HepG2 (cell line): Measurements from ENCODE around the gene RHOBTB3. TPM values are rescaled to one million over a fixed set of nuclear protein-coding genes. Genes with fewer than 3 reads are reported as not detected.

Experiments
- HNRNPL ChIP-seq: fragments of 200-400 bp; formaldehyde crosslinking; IDR thresholded peaks from 2 replicates; pipeline ENCODE4 v1.6.1; 2017; ENCODE audit warnings: mild to moderate bottlenecking, low read depth, low read length
- HOXA3 ChIP-seq: sonication (generic); formaldehyde crosslinking; IDR thresholded peaks from 2 replicates; pipeline ENCODE4 v1.5.0; 2020; ENCODE audit warnings: missing genetic modification reagents
- KLF16 ChIP-seq, 2 experiments: sonication (generic) in 1 of 2; formaldehyde crosslinking in 1 of 2; IDR thresholded peaks; 2 replicates each; pipeline versions ENCODE4 v1.6.1 to v1.8.0; 2016 to 2023; ENCODE audit warnings: missing genetic modification reagents in 2 of 2, missing compliant biosample characterization in 1 of 2
- MBNL3 ChIP-seq: fragments of 250-450 bp; sonication (Bioruptor Pico); conservative IDR thresholded peaks from 2 replicates; pipeline ENCODE4 v1.8.0; 2022; ENCODE audit warnings: mild to moderate bottlenecking, inconsistent platforms
- NAIF1 ChIP-seq: sonication (generic); formaldehyde crosslinking; IDR thresholded peaks from 2 replicates; pipeline ENCODE4 v1.5.0; 2020; ENCODE audit warnings: mild to moderate bottlenecking, missing genetic modification reagents, borderline replicate concordance
- NFYB ChIP-seq: sonication (generic); formaldehyde crosslinking; IDR thresholded peaks from 2 replicates; pipeline ENCODE4 v1.4.0; 2020; ENCODE audit warnings: missing genetic modification reagents
- PAWR ChIP-seq: sonication (generic); formaldehyde crosslinking; IDR thresholded peaks from 2 replicates; pipeline ENCODE4 v1.4.0; 2020; ENCODE audit warnings: missing genetic modification reagents, mild to moderate bottlenecking, borderline replicate concordance
- SALL2 ChIP-seq: sonication (generic); formaldehyde crosslinking; IDR thresholded peaks from 2 replicates; pipeline ENCODE4 v1.8.1; 2023; ENCODE audit warnings: mild to moderate bottlenecking, missing genetic modification reagents, inconsistent platforms
- SCMH1 ChIP-seq: sonication (generic); formaldehyde crosslinking; IDR thresholded peaks from 2 replicates; pipeline ENCODE4 v1.9.0; 2021; ENCODE audit warnings: missing genetic modification reagents, mild to moderate bottlenecking, borderline replicate concordance
- SRSF9 ChIP-seq: fragments of 200-400 bp; formaldehyde crosslinking; IDR thresholded peaks from 2 replicates; pipeline ENCODE4 v1.6.1; 2018; ENCODE audit warnings: borderline replicate concordance, mild to moderate bottlenecking, low read depth, low read length; ENCODE audit not compliant: insufficient read depth, poor library complexity, severe bottlenecking
- SRY ChIP-seq: sonication (generic); formaldehyde crosslinking; IDR thresholded peaks from 2 replicates; pipeline ENCODE4 v1.8.0; 2022; ENCODE audit warnings: mild to moderate bottlenecking, missing genetic modification reagents
- SYNCRIP ChIP-seq: fragments of 200-400 bp; formaldehyde crosslinking; IDR thresholded peaks from 2 replicates; pipeline ENCODE4 v1.6.1; 2018; ENCODE audit warnings: mild to moderate bottlenecking, low read depth, low read length; ENCODE audit not compliant: insufficient read depth
- TEAD2 ChIP-seq: sonication (generic); formaldehyde crosslinking; IDR thresholded peaks from 2 replicates; pipeline ENCODE4 v1.9.0; 2021; ENCODE audit warnings: missing genetic modification reagents
- ZNF10 ChIP-seq: sonication (generic); formaldehyde crosslinking; IDR thresholded peaks from 2 replicates; pipeline ENCODE4 v1.4.0; 2020; ENCODE audit warnings: mild to moderate bottlenecking, low read depth, missing genetic modification reagents, borderline replicate concordance
- ZNF136 ChIP-seq: sonication (generic); formaldehyde crosslinking; IDR thresholded peaks from 2 replicates; pipeline ENCODE4 v1.8.1; 2022; ENCODE audit warnings: low read depth, mild to moderate bottlenecking, moderate library complexity, missing genetic modification reagents
- ZNF138 ChIP-seq: sonication (generic); formaldehyde crosslinking; IDR thresholded peaks from 2 replicates; pipeline ENCODE4 v1.5.0; 2020; ENCODE audit warnings: mild to moderate bottlenecking, low read depth, missing genetic modification reagents
- ZNF34 ChIP-seq: sonication (generic); formaldehyde crosslinking; IDR thresholded peaks from 2 replicates; pipeline ENCODE4 v1.4.0; 2020; ENCODE audit warnings: mild to moderate bottlenecking, missing genetic modification reagents, borderline replicate concordance
- ZNF547 ChIP-seq: sonication (generic); formaldehyde crosslinking; IDR thresholded peaks from 2 replicates; pipeline ENCODE4 v1.5.1; 2020; ENCODE audit warnings: mild to moderate bottlenecking, missing genetic modification reagents
- polyA plus RNA-seq, 8 experiments: library from polyadenylated mRNA; depleted of rRNA in 3 of 8; stranded (reverse) in 7 of 8; unstranded in 1 of 8; fragments of >200 nt; fragmentation: Illumina TruSeq in 4 of 8; extraction: Trizol in 4 of 8; gene quantifications; 2 replicates each; pipeline versions ENCODE4 v1.2.1 to v1.2.3, GENCODE V29; 2011 to 2016; ENCODE audit warnings: low read depth in 4 of 8, missing spikeins in 1 of 8, mixed read lengths in 1 of 8; ENCODE audit not compliant: insufficient read depth in 1 of 8
- total RNA-seq, 5 experiments: library from RNA; depleted of rRNA; stranded (reverse); fragments of >200 nt; fragmentation: Illumina TruSeq; extraction: Trizol; gene quantifications; 2 replicates each; pipeline ENCODE4 v1.2.3, GENCODE V29; 2016; ENCODE audit warnings: low read depth in 1 of 5
- TF ChIP-seq, protein P1 (sequence below): sonication (generic); formaldehyde crosslinking; IDR thresholded peaks from 2 replicates; pipeline ENCODE4 v1.5.1; 2020; ENCODE audit warnings: missing genetic modification reagents, mild to moderate bottlenecking, borderline replicate concordance
- TF ChIP-seq, protein P2 (sequence below): sonication (generic); formaldehyde crosslinking; IDR thresholded peaks from 2 replicates; pipeline ENCODE4 v1.4.0; 2020; ENCODE audit warnings: missing genetic modification reagents
- TF ChIP-seq, protein P3 (sequence below): IDR thresholded peaks from 2 replicates; pipeline ENCODE4 v1.6.1; 2016; ENCODE audit warnings: low read depth, missing genetic modification reagents, missing compliant biosample characterization

RHOBTB3 gene
- total and polyA plus RNA-seq, 2 of the 13 experiments (the other 11 are each of a cell fraction or from before 2014, with no cell fraction given): 31.6 to 35.4 TPM

DNA sequence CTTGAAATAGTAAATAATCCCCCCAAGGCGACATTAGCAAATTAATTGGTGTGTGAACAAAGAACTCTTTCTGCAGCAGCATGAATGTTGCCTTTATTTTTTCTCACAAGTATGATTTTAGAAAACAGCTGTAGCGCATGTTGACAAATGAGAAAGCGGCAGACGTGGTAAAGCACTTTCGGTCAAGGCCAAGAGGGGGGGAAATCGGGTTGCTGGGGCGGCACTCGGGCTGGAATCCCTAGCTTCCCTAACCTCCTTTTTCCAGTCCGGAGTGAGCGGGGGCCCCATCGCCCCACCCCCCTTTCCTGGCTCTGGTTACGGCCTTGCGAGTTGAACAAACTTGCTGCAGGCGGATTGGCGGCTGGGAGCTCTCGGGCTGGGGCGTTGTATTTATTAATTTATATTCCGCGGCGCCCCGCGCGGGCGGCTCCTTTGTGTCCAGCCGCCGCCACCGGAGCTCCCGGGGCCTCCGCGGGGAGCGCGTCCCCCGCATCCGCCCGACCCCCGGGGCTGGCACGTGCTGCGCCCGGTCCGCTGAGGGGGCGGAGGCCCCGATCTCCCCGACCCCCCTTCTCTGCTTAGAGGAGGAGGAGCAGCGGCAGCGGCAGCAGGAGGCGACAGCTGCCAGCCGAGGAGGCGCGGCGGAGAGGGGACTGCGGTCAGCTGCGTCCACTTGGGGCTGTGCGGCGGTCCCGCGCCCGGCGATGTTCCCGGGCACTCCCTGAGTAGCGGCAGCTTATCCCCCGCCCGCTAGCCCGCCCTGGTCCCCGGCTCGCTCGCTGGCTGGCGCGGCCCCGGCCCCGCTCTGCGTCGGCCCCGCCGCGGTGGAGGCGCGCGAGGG lies at the start of gene RHOBTB3 (continued):
- TF ChIP-seq ZNF547 (no peak), PAWR (CRISPR knock-in tag) (no peak), SCMH1 (no peak), SRSF9 (no peak), ZNF34 (CRISPR knock-in tag) (0 out of 2 replicates have a peak, but pooled peaks have one; percentile 56), ZNF10 (no peak), SRY (peak; percentile 84; the same call in 1 of the 2 replicates), ZNF138 (0 out of 2 replicates have a peak, but pooled peaks have one; percentile 39), MBNL3 (no peak), NAIF1 (0 out of 2 replicates have a peak, but pooled peaks have one; percentile 45), ZNF136 (CRISPR knock-in tag) (no peak), SYNCRIP (no peak), HNRNPL (0 out of 2 replicates have a peak, but pooled peaks have one; percentile 23), NFYB (CRISPR knock-in tag) (no peak), HOXA3 (CRISPR knock-in tag) (no peak; the same call in 1 of the 2 replicates), TEAD2 (CRISPR knock-in tag) (no peak), KLF16 (CRISPR knock-in tag; IDR thresholded peaks at IDR 0.05) (peak in 1 of 2 experiments; percentile 64; a peak in 1 of 4 replicates), SALL2 (CRISPR knock-in tag) (peak; percentile 2; the same call in 1 of the 2 replicates)
- TF ChIP-seq, protein P1, sequence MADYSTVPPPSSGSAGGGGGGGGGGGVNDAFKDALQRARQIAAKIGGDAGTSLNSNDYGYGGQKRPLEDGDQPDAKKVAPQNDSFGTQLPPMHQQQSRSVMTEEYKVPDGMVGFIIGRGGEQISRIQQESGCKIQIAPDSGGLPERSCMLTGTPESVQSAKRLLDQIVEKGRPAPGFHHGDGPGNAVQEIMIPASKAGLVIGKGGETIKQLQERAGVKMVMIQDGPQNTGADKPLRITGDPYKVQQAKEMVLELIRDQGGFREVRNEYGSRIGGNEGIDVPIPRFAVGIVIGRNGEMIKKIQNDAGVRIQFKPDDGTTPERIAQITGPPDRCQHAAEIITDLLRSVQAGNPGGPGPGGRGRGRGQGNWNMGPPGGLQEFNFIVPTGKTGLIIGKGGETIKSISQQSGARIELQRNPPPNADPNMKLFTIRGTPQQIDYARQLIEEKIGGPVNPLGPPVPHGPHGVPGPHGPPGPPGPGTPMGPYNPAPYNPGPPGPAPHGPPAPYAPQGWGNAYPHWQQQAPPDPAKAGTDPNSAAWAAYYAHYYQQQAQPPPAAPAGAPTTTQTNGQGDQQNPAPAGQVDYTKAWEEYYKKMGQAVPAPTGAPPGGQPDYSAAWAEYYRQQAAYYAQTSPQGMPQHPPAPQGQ (CRISPR knock-in tag): no peak
- TF ChIP-seq, protein P2, sequence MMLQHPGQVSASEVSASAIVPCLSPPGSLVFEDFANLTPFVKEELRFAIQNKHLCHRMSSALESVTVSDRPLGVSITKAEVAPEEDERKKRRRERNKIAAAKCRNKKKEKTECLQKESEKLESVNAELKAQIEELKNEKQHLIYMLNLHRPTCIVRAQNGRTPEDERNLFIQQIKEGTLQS (CRISPR knock-in tag): 0 out of 2 replicates have a peak, but pooled peaks have one; percentile 26
- TF ChIP-seq, protein P3, sequence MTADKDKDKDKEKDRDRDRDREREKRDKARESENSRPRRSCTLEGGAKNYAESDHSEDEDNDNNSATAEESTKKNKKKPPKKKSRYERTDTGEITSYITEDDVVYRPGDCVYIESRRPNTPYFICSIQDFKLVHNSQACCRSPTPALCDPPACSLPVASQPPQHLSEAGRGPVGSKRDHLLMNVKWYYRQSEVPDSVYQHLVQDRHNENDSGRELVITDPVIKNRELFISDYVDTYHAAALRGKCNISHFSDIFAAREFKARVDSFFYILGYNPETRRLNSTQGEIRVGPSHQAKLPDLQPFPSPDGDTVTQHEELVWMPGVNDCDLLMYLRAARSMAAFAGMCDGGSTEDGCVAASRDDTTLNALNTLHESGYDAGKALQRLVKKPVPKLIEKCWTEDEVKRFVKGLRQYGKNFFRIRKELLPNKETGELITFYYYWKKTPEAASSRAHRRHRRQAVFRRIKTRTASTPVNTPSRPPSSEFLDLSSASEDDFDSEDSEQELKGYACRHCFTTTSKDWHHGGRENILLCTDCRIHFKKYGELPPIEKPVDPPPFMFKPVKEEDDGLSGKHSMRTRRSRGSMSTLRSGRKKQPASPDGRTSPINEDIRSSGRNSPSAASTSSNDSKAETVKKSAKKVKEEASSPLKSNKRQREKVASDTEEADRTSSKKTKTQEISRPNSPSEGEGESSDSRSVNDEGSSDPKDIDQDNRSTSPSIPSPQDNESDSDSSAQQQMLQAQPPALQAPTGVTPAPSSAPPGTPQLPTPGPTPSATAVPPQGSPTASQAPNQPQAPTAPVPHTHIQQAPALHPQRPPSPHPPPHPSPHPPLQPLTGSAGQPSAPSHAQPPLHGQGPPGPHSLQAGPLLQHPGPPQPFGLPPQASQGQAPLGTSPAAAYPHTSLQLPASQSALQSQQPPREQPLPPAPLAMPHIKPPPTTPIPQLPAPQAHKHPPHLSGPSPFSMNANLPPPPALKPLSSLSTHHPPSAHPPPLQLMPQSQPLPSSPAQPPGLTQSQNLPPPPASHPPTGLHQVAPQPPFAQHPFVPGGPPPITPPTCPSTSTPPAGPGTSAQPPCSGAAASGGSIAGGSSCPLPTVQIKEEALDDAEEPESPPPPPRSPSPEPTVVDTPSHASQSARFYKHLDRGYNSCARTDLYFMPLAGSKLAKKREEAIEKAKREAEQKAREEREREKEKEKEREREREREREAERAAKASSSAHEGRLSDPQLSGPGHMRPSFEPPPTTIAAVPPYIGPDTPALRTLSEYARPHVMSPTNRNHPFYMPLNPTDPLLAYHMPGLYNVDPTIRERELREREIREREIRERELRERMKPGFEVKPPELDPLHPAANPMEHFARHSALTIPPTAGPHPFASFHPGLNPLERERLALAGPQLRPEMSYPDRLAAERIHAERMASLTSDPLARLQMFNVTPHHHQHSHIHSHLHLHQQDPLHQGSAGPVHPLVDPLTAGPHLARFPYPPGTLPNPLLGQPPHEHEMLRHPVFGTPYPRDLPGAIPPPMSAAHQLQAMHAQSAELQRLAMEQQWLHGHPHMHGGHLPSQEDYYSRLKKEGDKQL (CRISPR knock-in tag): peak; percentile 29; the same call in 1 of the 2 replicates
